GOT3 (cell line): ENCODE measurements around the gene PIK3R3.
"Not testable (repeated sequence)": the region's sequence is repeated elsewhere in the genome, so short reads cannot be mapped to it uniquely, and the experiment has no call there.

Experiments
- DNase-seq: peaks from one replicate; lab custom pipeline; 2025; ENCODE audit warnings: mixed read lengths; lab: John Stamatoyannopoulos, UW

Gene PIK3R3

GRCh38 chr1:46065405-46065804, 67.0 kb downstream of the PIK3R3 start:
- no peak for DNase-seq

GRCh38 chr1:46064708-46065107, 67.7 kb downstream of the PIK3R3 start:
- no peak for DNase-seq

- DNase-seq = no peak
Observed at GRCh38 chr1:46062651-46063319, 69.6 kb downstream of the PIK3R3 start.

- DNase-seq = no peak
Observed at GRCh38 chr1:46061146-46061545, 71.3 kb downstream of the PIK3R3 start.

- no peak for DNase-seq
Observed at GRCh38 chr1:46058936-46059335, 73.5 kb downstream of the PIK3R3 start.

GRCh38 chr1:46057781-46058180, 74.6 kb downstream of the PIK3R3 start:
- DNase-seq = no peak

GRCh38 chr1:46057215-46057614, 75.2 kb downstream of the PIK3R3 start:
- not testable (repeated sequence) for DNase-seq

GRCh38 chr1:46056325-46056724, 76.1 kb downstream of the PIK3R3 start:
- DNase-seq = no peak

GRCh38 chr1:46053734-46054133, 78.7 kb downstream of the PIK3R3 start:
- DNase-seq = no peak

- no peak for DNase-seq
Observed at GRCh38 chr1:46044116-46044515, 88.3 kb downstream of the PIK3R3 start.

GRCh38 chr1:46043458-46044017, 88.9 kb downstream of the PIK3R3 start:
- no peak for DNase-seq

GRCh38 chr1:46041974-46042373, 90.5 kb downstream of the PIK3R3 start:
- no peak for DNase-seq

- DNase-seq = no peak
Observed at GRCh38 chr1:46041551-46041950, 90.9 kb downstream of the PIK3R3 start.

GRCh38 chr1:46039571-46040052, 92.8 kb downstream of the PIK3R3 start:
- no peak for DNase-seq

- DNase-seq = peak; percentile 55
Observed at GRCh38 chr1:46036894-46037839, 95.3 kb downstream of the PIK3R3 start.

GRCh38 chr1:46034601-46035516, 97.6 kb downstream of the PIK3R3 start:
- no peak for DNase-seq

GRCh38 chr1:46030876-46031660, 101.4 kb downstream of the PIK3R3 start:
- DNase-seq = no peak

GRCh38 chr1:46030074-46030870, 102.2 kb downstream of the PIK3R3 start:
- DNase-seq = no peak

GRCh38 chr1:46027788-46028573, 104.4 kb downstream of the PIK3R3 start:
- DNase-seq = no peak
